Calu3 (cell line): ENCODE measurements around the gene GPD1L. TPM values are rescaled to one million over a fixed set of nuclear protein-coding genes. Genes with fewer than 3 reads are reported as not detected.
A peak's percentile ranks its signal among the peaks of the same experiment; 100 is the strongest.
"Not testable (repeated sequence)": the region's sequence is repeated elsewhere in the genome, so short reads cannot be mapped to it uniquely, and the experiment has no call there.

Experiments used
- Bru-seq: library from RNA; stranded (reverse); fragments of 400-500 nt; gene quantifications from one replicate; lab custom pipeline; 2021; lab: Mats Ljungman, UMichigan
- BruChase-seq, 2 experiments: library from RNA; stranded (reverse); fragments of 400-500 nt; gene quantifications; one replicate each; lab custom pipeline; 2021; lab: Mats Ljungman, UMichigan
- BruUV-seq: library from RNA; stranded (reverse); fragments of 400-500 nt; replicated peaks from 2 replicates; lab custom pipeline; 2021; lab: Mats Ljungman, UMichigan
- CTCF ChIA-PET: fragments of 300-600 bp; sonication (Branson Sonifier 250); formaldehyde crosslinking; loops from one replicate; lab custom pipeline; 2022; ENCODE audit warnings: antibody characterized with exemption; lab: Charles Lee
- DNase-seq: peaks from one replicate; pipeline ENCODE4 v3.0.0; 2022
- H3K27ac Mint-ChIP-seq: one replicate; pipeline ENCODE4 v1.8.0; 2022; ENCODE audit warnings: mixed read lengths; ENCODE audit not compliant: unreplicated experiment
- H3K27me3 Mint-ChIP-seq: one replicate; pipeline ENCODE4 v1.8.0; 2022; ENCODE audit warnings: mixed read lengths; ENCODE audit not compliant: unreplicated experiment
- H3K36me3 Mint-ChIP-seq: one replicate; pipeline ENCODE4 v1.8.0; 2022; ENCODE audit warnings: mild to moderate bottlenecking, moderate library complexity, mixed read lengths; ENCODE audit not compliant: insufficient read depth, unreplicated experiment
- H3K4me1 Mint-ChIP-seq: one replicate; pipeline ENCODE4 v1.8.0; 2022; ENCODE audit warnings: mild to moderate bottlenecking, low read depth, mixed read lengths; ENCODE audit not compliant: unreplicated experiment
- H3K4me3 Mint-ChIP-seq: one replicate; pipeline ENCODE4 v1.8.0; 2022; ENCODE audit warnings: mild to moderate bottlenecking, low read depth, moderate library complexity, mixed read lengths; ENCODE audit not compliant: unreplicated experiment
- H3K9me3 Mint-ChIP-seq: one replicate; pipeline ENCODE4 v1.8.0; 2022; ENCODE audit warnings: low read depth, mixed read lengths; ENCODE audit not compliant: unreplicated experiment
- CTCF ChIP-seq: fragments of 200-600 bp; IDR thresholded peaks from one replicate; pipeline ENCODE4 v1.8.0; 2022; ENCODE audit warnings: antibody characterized with exemption; ENCODE audit not compliant: unreplicated experiment
- intact Hi-C: fragments of 100-400 bp; cut with micrococcal nuclease; formaldehyde crosslinking; loops from one replicate; pipeline ENCODE4 v1.10.0; 2022; ENCODE audit not compliant: unreplicated experiment
- long read RNA-seq: library from polyadenylated mRNA; stranded (forward); transcript quantifications from one replicate; pipeline ENCODE4 v2.0.0, GENCODE V29; 2022
- total RNA-seq: library from RNA; stranded (reverse); gene quantifications from 2 replicates; pipeline ENCODE4 v1.2.3, GENCODE V29; 2022

The GPD1L gene
- total RNA-seq: 13.4 and 16.7 TPM in 2 replicates
- Bru-seq, nascent RNA: percentile 51 among the genes with signal in this experiment
- percentile 55 among the genes with signal in this experiment for BruChase-seq, experiment 1, labeled RNA remaining after a 6-hour chase
- BruChase-seq, experiment 2, labeled RNA remaining after a 2-hour chase: percentile 52 among the genes with signal in this experiment
- long read RNA-seq, full-length matches to known transcripts: 3 of 4 reads
- long read RNA-seq, partial matches to known transcripts: 0 of 4 reads
- long read RNA-seq, other reads (novel, unspliced or antisense): 1 of 4 reads

GRCh38 chr3:32106132-32106928 is at the start of gene GPD1L:
Gene GPD1L, plus strand, starts transcription at chr3:32106620. Its CDS starts 92 bp downstream, at chr3:32106712.
- peak within 1 kb of the TSS; percentile 82 for H3K4me3 Mint-ChIP-seq
- H3K36me3 Mint-ChIP-seq: peaks cover 16% of the 10 kb centered on the region
- peak within 1 kb of the TSS; percentile 81 for H3K27ac Mint-ChIP-seq
- intact Hi-C loops: no loop called here
- CTCF ChIA-PET: interaction anchor here (1.0 kb wide), 1 partner anchor 138 kb away, joined by 3 read pairs; no protein-coding TSS in a partner anchor
- no peaks in the 10 kb centered on the region for H3K27me3 Mint-ChIP-seq
- H3K9me3 Mint-ChIP-seq: no peaks in the 10 kb centered on the region
- peak; percentile 97 for DNase-seq
- H3K4me1 Mint-ChIP-seq: peaks cover 12% of the 10 kb centered on the region
- BruUV-seq: no TSS peak
- no peak for TF ChIP-seq CTCF

GRCh38 chr3:32058465-32058864 is 48.0 kb upstream of the GPD1L start:
- H3K4me1 Mint-ChIP-seq, BruUV-seq, H3K27me3 Mint-ChIP-seq, H3K36me3 Mint-ChIP-seq, CTCF ChIA-PET, H3K4me3 Mint-ChIP-seq, H3K27ac Mint-ChIP-seq, intact Hi-C loops, DNase-seq, H3K9me3 Mint-ChIP-seq: not testable (repeated sequence)

- Mint-ChIP-seq H3K27ac (no peak overlapping the region), H3K9me3 (no peaks in the 10 kb centered on the region), H3K27me3 (peaks cover 8% of the 10 kb centered on the region), H3K4me1 (no peaks in the 10 kb centered on the region), H3K4me3 (no peak overlapping the region), H3K36me3 (no peaks in the 10 kb centered on the region)
- no TSS peak for BruUV-seq
- DNase-seq: no peak
- intact Hi-C loops: no loop called here
- CTCF ChIA-PET: no interaction called here
- TF ChIP-seq CTCF: no peak
These were observed 43.4 kb upstream of the GPD1L start for GRCh38 chr3:32062950-32063582.

- H3K27me3 Mint-ChIP-seq: peaks cover 20% of the 10 kb centered on the region
- intact Hi-C loops: no loop called here
- no TSS peak for BruUV-seq
- TF ChIP-seq CTCF: no peak
- H3K27ac Mint-ChIP-seq: no peak overlapping the region
- CTCF ChIA-PET: no interaction called here
- no peaks in the 10 kb centered on the region for H3K36me3 Mint-ChIP-seq
- H3K4me3 Mint-ChIP-seq: no peak overlapping the region
- no peaks in the 10 kb centered on the region for H3K4me1 Mint-ChIP-seq
- H3K9me3 Mint-ChIP-seq: no peaks in the 10 kb centered on the region
- DNase-seq: no peak
These were observed 39.7 kb upstream of the GPD1L start for GRCh38 chr3:32066686-32067085.

- DNase-seq, BruUV-seq, H3K27ac Mint-ChIP-seq, H3K36me3 Mint-ChIP-seq, CTCF ChIA-PET, intact Hi-C loops, H3K9me3 Mint-ChIP-seq, H3K27me3 Mint-ChIP-seq, H3K4me3 Mint-ChIP-seq: not testable (repeated sequence)
- peaks cover 21% of the 10 kb centered on the region for H3K4me1 Mint-ChIP-seq
These were observed 32.2 kb upstream of the GPD1L start for GRCh38 chr3:32074194-32074593.
